HG02678 (cell line): ENCODE measurements around the gene PRKACA.

Source experiments
- ATAC-seq: cut with Tn5 transposase; IDR thresholded peaks from one replicate; pipeline ENCODE4 v1.9.1; 2021; ENCODE audit warnings: mild to moderate bottlenecking, moderate library complexity; ENCODE audit not compliant: unreplicated experiment

Gene PRKACA

GRCh38 chr19:14117668-14118164 lies at the start of gene PRKACA:
PRKACA (minus strand) TSS chr19:14117762; CDS start chr19:14117547, 215 bp downstream.
- peak; percentile 88 for ATAC-seq

- no peak for ATAC-seq
Measured at GRCh38 chr19:14166999-14167575, 49.5 kb upstream of the PRKACA start.

GRCh38 chr19:14165990-14166830 lies 48.6 kb upstream of the PRKACA start:
- ATAC-seq = no peak

GRCh38 chr19:14164724-14165493 lies 47.3 kb upstream of the PRKACA start:
- ATAC-seq = no peak

GRCh38 chr19:14164082-14164481 lies 46.5 kb upstream of the PRKACA start:
- no peak for ATAC-seq

- no peak for ATAC-seq
Measured at GRCh38 chr19:14162871-14163297, 45.3 kb upstream of the PRKACA start.

- no peak for ATAC-seq
Measured at GRCh38 chr19:14161305-14161704, 43.7 kb upstream of the PRKACA start.

GRCh38 chr19:14160017-14160703 lies 42.6 kb upstream of the PRKACA start:
- ATAC-seq = no peak

GRCh38 chr19:14159059-14159458 lies 41.5 kb upstream of the PRKACA start:
- no peak for ATAC-seq

- ATAC-seq = no peak
Measured at GRCh38 chr19:14158276-14159023, 40.9 kb upstream of the PRKACA start.

- ATAC-seq = no peak
Measured at GRCh38 chr19:14156971-14157717, 39.6 kb upstream of the PRKACA start.

GRCh38 chr19:14156122-14156521 lies 38.6 kb upstream of the PRKACA start:
- ATAC-seq = no peak

- ATAC-seq = no peak
Measured at GRCh38 chr19:14155371-14155770, 37.8 kb upstream of the PRKACA start.

GRCh38 chr19:14152713-14153112 lies 35.2 kb upstream of the PRKACA start:
- no peak for ATAC-seq

GRCh38 chr19:14150770-14151661 lies 33.5 kb upstream of the PRKACA start:
- ATAC-seq = no peak

- ATAC-seq = no peak
Measured at GRCh38 chr19:14150041-14150769, 32.6 kb upstream of the PRKACA start.

GRCh38 chr19:14149509-14149994 lies 32.0 kb upstream of the PRKACA start:
- ATAC-seq = no peak
